HG03135 (cell line): Measurements from ENCODE around the gene ALKBH8.
"Not testable (repeated sequence)": the region's sequence is repeated elsewhere in the genome, so short reads cannot be mapped to it uniquely, and the experiment has no call there.

Experiments
- ATAC-seq: cut with Tn5 transposase; IDR thresholded peaks from one replicate; pipeline ENCODE4 v1.9.1; 2021; ENCODE audit warnings: mild to moderate bottlenecking, moderate library complexity; ENCODE audit not compliant: unreplicated experiment

The ALKBH8 gene

GRCh38 chr11:107508201-107508857, 57.2 kb downstream of the ALKBH8 start:
- no peak for ATAC-seq

DNA sequence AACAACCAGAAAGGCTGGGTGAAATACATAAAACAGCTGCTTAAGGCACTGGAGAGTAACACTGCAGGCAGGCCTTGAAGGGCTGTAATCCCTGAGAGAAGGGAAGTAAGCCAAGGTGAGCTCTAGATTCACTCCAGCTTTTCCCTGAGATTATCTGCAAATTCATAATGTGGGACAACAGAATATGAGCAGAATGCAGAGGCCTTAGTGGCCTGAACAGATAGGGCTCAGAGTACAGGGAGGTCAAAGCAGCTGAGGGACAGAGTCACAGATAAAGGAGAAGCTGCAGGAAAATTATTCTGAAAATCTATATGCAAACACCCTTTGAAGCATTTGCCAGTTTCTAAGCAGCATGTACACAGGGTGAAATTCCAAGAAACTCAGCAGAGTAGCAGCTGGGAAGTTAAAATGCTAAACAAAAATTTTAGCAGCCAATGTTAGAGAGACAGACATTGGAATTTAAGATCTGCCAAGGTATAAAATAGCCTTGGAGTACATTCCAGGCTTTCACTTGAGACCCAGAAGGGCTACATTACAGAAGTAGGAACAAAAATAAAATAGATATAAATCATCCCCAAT, 59.8 kb downstream of the ALKBH8 start:
- no peak for ATAC-seq

DNA sequence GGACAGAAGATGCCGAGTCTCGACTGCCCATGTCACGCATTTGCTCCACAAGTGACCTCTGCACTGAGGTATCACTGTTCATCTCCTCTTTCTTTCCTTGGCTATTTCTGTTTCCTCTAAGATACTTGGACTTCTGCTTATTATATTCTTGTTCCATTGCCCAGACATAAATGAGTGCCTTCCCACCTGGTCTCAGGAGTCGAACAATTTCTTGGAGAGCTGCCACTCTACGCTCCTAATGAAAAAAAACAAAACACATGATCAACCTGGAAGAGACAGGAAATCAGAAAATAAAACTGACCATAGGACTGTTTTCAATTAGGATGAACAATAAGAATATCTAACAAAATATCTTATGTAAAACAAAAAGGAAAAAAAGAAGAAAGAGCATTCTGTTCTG, 60.6 kb downstream of the ALKBH8 start:
- no peak for ATAC-seq

GRCh38 chr11:107501713-107502112, 63.8 kb downstream of the ALKBH8 start:
- no peak for ATAC-seq

GRCh38 chr11:107497371-107497770, 68.2 kb downstream of the ALKBH8 start:
- ATAC-seq: not testable (repeated sequence)

DNA sequence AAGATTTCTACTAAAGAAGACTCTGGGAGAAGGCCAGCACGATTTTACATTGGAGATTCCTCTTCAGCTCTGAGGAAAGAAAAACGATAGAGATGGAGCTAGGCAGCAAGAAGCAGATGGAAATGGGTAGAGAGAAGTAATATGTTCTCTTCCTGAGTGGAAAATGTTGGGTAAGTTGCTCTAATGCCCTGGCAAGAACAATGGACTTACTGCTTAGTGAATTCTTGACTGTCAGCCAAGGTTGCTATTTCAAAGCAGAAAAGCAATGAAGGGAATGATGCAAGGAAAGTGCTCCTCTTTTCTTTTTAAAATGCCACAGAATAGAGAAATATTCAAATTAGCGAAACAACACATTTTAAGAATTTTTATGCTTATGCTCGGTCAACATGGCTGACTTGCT, 69.5 kb downstream of the ALKBH8 start:
- no peak for ATAC-seq

DNA sequence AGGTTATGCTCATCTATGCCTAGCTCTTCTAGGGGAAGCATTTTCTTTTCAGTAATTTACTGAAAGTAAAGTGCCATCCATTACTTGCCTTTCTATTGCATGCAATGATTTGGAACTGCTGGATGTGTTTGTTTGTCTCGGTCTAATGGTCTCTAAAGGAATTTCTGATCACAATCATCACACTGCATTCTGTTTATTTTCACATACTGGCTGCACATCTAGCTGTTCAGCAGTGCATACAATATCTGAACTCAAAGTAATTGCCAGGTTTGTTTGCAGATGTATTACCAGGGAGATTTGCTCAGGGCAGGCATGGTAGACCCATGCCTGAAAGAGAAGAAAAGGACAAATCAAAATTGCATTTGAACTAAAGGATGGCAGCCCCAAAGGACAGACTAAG, 71.5 kb downstream of the ALKBH8 start:
- ATAC-seq: no peak

DNA sequence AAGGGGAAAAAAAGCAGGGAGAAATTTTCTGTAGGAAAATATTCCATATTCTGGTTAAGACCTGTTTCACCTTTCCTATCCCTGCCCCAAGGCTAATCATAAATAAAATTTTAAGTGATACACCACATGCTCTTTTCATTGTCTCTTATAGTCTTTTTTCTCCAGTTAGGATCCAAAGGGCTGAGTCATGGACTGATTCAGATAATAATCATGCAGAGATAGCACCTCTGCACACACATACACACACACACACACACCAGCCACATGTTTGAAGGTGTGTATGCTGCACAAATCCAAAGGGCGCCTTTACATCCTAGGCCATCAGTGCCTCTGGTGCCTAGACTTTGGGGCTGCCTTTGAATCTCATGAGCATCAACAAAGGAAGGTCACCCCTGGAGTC, 72.4 kb downstream of the ALKBH8 start:
- ATAC-seq: no peak

- ATAC-seq: no peak
These were observed 74.7 kb downstream of the ALKBH8 start for GRCh38 chr11:107490836-107491235.

GRCh38 chr11:107482234-107482633, 83.3 kb downstream of the ALKBH8 start:
- ATAC-seq: no peak

DNA sequence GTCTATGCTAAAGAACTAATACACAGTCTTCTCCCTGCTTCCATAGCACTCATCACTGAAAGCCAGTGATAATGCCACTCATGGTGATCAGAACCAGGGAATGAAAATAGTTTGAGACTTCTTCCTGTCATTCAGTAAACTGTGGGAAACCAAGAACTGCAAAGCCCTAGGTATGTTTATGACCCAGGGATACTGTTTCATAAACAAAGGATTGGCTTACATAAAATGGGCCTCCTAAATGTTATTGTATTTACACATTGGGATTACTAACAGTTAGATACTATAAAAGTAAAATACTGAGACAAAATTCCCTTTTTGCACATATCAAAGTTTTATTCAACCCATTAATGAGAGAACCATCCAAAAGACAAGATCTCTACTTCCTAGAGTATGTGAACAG, 86.6 kb downstream of the ALKBH8 start:
- ATAC-seq: no peak

DNA sequence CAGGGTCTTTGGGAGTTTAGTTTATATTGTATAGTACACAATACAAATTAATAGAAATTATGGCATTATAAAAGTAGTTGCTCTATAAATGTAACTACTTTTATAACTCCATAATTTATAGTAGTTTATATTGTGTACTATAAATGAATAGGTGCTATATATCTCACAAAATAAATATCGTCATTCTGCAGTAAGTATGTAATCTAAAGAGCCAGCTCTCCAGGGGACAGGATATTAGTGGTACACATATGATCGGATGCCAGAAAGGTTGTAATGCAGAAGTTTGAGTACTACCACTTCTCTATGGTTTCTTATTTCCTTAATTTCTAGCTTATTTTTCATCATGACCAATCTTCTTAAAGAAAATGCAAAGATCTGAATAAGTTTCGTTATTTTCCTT, 87.7 kb downstream of the ALKBH8 start:
- no peak for ATAC-seq

- no peak for ATAC-seq
These were observed 91.7 kb downstream of the ALKBH8 start for GRCh38 chr11:107473792-107474191.

- ATAC-seq: no peak
These were observed 92.6 kb downstream of the ALKBH8 start for GRCh38 chr11:107472966-107473365.

DNA sequence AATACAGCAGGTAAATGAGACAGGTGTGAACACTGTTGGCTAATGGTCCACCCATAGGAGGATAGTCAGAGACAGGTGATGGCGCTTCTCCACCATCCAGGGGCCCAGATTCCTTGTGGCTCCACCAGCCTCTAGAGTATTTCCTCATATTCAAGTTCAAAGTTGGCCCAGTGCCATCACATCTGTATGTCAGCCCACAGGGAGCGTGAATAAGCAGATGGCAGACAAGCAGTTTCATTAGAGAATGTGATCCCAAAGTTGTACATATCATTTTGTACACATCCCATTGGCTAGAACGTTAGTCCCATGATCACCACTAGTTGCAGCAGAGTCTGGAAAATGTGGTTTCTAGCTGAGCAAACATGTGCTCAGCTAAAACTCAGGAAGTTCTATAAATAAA, 96.9 kb downstream of the ALKBH8 start:
- no peak for ATAC-seq

DNA sequence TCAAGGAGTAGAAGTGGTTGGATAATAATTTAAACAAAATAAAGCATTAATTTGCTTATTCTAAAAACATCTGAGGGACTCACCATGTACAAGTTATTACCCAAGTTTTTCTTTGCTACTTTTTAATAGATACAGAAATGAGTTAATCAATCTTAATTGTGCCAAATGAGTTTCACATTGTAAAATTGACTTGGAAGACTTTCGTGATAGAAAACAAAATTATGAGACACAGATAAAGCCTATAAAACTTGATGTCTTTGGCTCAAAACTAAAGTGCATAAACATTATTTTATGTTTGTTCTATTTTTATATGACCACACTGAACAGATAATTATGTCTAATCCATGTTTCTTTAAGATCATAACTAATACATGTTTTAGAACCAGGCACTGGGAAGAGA, 97.8 kb downstream of the ALKBH8 start:
- ATAC-seq: no peak

- not testable (repeated sequence) for ATAC-seq
These were observed 99.2 kb downstream of the ALKBH8 start for GRCh38 chr11:107466275-107466866.

- peak; percentile 97 for ATAC-seq
These were observed 107.8 kb downstream of the ALKBH8 start, which contains the start of gene CWF19L2 for GRCh38 chr11:107457558-107458271. CWF19L2 (minus strand) TSS chr11:107457825; CDS start chr11:107457816, 9 bp downstream.

DNA sequence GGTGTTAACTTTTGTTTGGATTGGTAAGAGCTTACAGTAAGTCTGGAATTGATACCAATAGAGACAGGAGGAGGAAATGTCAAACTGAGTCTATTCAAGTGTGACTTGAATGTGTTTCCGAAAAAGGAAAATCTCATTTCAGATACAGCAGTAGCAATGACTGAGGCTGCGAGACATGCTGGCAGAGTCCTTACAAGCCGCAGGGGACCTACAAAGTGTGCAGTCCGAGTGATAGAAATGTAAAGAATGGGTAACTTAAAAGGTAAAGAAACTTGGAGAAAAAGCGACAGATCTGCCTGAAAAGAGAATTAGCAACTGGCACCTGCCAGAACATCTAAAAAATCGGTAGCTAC, 108.4 kb downstream of the ALKBH8 start:
- ATAC-seq: peak; percentile 51

DNA sequence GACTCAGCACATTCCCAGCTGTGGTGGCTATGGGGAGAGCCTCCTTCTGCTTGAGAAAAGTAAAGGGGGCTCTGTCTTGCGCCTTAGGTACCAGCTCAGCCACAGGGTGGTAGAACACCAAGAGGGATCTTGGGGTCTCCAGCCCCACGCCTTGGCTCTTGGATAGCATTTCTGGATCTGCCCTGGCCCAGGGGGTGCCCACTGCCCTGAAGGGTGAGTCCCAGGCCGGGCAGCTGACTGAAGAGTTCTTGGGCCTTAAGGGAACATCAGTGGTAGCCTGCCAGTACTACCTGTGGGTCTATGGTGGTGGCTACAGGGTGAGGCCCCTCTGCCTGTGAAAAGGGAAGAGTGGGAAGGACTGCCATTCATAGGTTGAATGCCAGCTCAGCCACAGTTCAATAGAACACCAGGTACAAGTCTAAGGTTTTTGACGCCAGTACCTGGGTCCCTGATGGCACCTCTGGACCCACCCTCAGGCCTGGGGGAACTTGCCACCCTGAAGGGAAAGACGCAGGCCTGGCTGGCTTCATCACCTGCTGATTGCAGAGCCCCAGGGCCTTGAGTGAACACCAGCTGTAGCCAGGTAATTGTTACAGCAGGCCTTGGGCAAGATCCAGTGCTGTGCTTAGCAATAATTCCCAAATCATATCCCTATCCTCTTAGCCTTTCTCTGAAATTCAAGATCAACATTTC, 111.8 kb downstream of the ALKBH8 start:
- no peak for ATAC-seq
